ENCODE data around the gene GRB14.

GRCh38 chr2:164606557-164606956 lies 14.7 kb downstream of the GRB14 start:
- no peak for TF ChIP-seq CTCF (IDR thresholded peaks at IDR 0.05)
- TF ChIP-seq ZFX (IDR thresholded peaks at IDR 0.05; ENCODE audit: borderline replicate concordance) = no peak
